Retinal pigment epithelial cell (primary cell): Measurements from ENCODE around the gene STX19.

Experiments
- DNase-seq: peaks from one replicate; pipeline ENCODE4 v3.0.0-alpha.2; 2010; ENCODE audit warnings: low read depth
- H3K4me3 ChIP-seq: 2 replicates; pipeline ENCODE4 v1.5.1; 2011; ENCODE audit warnings: mild to moderate bottlenecking, low read length, control low read depth, moderate library complexity
- CTCF ChIP-seq: conservative IDR thresholded peaks from 2 replicates; pipeline ENCODE4 v1.5.1; 2011; ENCODE audit warnings: low read depth, low read length, control low read depth, inconsistent platforms

Gene STX19

GRCh38 chr3:94065819-94066480, 37.6 kb upstream of the STX19 start:
- no peak for TF ChIP-seq CTCF
- DNase-seq: no peak
- H3K4me3 ChIP-seq: no peak overlapping the region

GRCh38 chr3:94065122-94065521, 36.7 kb upstream of the STX19 start:
- TF ChIP-seq CTCF: no peak
- H3K4me3 ChIP-seq: no peak overlapping the region
- DNase-seq: no peak

GRCh38 chr3:94064243-94064860, 36.0 kb upstream of the STX19 start:
- no peak for DNase-seq
- no peak overlapping the region for H3K4me3 ChIP-seq
- no peak for TF ChIP-seq CTCF

- DNase-seq: no peak
- H3K4me3 ChIP-seq: peak overlapping the region; percentile 79
- no peak for TF ChIP-seq CTCF
These were observed 35.2 kb upstream of the STX19 start for GRCh38 chr3:94063496-94064119.

GRCh38 chr3:94062513-94063404, 34.4 kb upstream of the STX19 start, which contains the start of the genes DHFR2 and NSUN3:
TSS of gene DHFR2 (minus strand) at chr3:94062916. CDS start at chr3:94061511, 1,405 bp downstream.
TSS of gene NSUN3 (plus strand) at chr3:94063061. CDS start at chr3:94063127, 66 bp downstream.
- DNase-seq: peak; percentile 93
- H3K4me3 ChIP-seq: peak within 1 kb of the TSS; percentile 79
- no peak for TF ChIP-seq CTCF

GRCh38 chr3:94061297-94061696, 32.9 kb upstream of the STX19 start:
- H3K4me3 ChIP-seq: no peak overlapping the region
- no peak for DNase-seq
- no peak for TF ChIP-seq CTCF
